Erythroblast (primary cell): ENCODE data around the gene CPNE5.

Experiments used
- GATA1 ChIP-seq: IDR thresholded peaks from 2 replicates; pipeline ENCODE4 v1.6.1; 2011; ENCODE audit warnings: low read depth, mild to moderate bottlenecking, control low read depth, low read length, moderate library complexity
- POLR2A ChIP-seq: IDR thresholded peaks from 2 replicates; pipeline ENCODE4 v1.6.1; 2011; ENCODE audit warnings: mild to moderate bottlenecking, low read length

GRCh38 chr6:36852481-36853147 is 13.4 kb upstream of the CPNE5 start:
- TF ChIP-seq POLR2A (no peak), GATA1 (no peak)
